Measurements from ENCODE around the gene CDC73. TPM values are rescaled to one million over a fixed set of nuclear protein-coding genes. Genes with fewer than 3 reads are reported as not detected.

CDC73 gene
- total RNA-seq, 2 experiments from 2014 or later, result 65.4 to 66.5 TPM

DNA sequence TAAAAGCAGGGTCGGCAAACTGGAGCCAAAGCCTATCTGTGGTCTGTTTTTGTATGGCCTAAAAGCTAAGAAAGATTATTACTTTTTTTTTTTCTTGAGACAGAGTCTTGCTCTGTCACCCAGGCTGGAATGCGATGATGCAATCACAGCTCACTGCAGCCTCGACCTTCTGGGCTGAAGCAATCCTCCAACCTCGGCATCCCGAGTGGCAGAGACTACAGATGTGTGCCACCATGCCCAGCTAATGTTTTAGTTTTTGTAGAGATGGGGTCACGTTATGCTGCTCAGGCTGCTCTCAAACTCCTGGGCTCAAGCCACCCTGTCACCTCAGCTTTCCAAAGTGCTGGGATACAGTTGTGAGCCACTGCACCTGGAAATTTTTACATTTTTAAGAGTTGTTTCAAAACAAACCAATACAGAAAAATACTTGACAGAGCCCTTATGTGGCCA is 10.2 kb upstream of the CDC73 start:
- Mint-ChIP-seq H3K9me3 (no peaks in the 10 kb centered on the region), H3K36me3 (ENCODE audit: low read depth) (no peaks in the 10 kb centered on the region), H3K4me1 (ENCODE audit: low read depth) (no peaks in the 10 kb centered on the region), H3K4me3 (no peak overlapping the region), H3K27ac (no peak overlapping the region), H3K27me3 (no peaks in the 10 kb centered on the region)
- DNase-seq, result peak in 1 of 14 experiments; percentile 11
- no peak overlapping the region for H3K27ac ChIP-seq (ENCODE audit: low read depth in 1 of 2, low read length in 2 of 2)
- TF ChIP-seq, protein P1, sequence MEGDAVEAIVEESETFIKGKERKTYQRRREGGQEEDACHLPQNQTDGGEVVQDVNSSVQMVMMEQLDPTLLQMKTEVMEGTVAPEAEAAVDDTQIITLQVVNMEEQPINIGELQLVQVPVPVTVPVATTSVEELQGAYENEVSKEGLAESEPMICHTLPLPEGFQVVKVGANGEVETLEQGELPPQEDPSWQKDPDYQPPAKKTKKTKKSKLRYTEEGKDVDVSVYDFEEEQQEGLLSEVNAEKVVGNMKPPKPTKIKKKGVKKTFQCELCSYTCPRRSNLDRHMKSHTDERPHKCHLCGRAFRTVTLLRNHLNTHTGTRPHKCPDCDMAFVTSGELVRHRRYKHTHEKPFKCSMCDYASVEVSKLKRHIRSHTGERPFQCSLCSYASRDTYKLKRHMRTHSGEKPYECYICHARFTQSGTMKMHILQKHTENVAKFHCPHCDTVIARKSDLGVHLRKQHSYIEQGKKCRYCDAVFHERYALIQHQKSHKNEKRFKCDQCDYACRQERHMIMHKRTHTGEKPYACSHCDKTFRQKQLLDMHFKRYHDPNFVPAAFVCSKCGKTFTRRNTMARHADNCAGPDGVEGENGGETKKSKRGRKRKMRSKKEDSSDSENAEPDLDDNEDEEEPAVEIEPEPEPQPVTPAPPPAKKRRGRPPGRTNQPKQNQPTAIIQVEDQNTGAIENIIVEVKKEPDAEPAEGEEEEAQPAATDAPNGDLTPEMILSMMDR (IDR thresholded peaks at IDR 0.05), result no peak
- H3K4me1 ChIP-seq (ENCODE audit: insufficient read depth, low read length), result no peaks in the 10 kb centered on the region
- no peak for ATAC-seq (ENCODE audit: poor library complexity)
- POLR2A ChIA-PET, result interaction anchor here (0.6 kb wide), 1 partner anchor 276 kb away, joined by 3 read pairs; no protein-coding TSS in a partner anchor
- CTCF ChIA-PET, result interaction anchor here (2.9 kb wide), 1 partner anchor 10 kb away, joined by 10 read pairs; the partner anchor contains the start of gene CDC73
- H3K36me3 ChIP-seq (ENCODE audit: insufficient read depth, low read length), result no peaks in the 10 kb centered on the region
- no peaks in the 10 kb centered on the region for H3K9me3 ChIP-seq (ENCODE audit: control insufficient read depth in 1 of 2, insufficient read depth in 1 of 2, low read length in 2 of 2)
- H3K27me3 ChIP-seq (ENCODE audit: control insufficient read depth in 1 of 2, insufficient read depth in 2 of 2, low read length in 2 of 2), result no peaks in the 10 kb centered on the region
- H3K4me3 ChIP-seq (ENCODE audit: low read length), result no peak overlapping the region
- intact Hi-C loops (cut with DNase I, micrococcal nuclease), result no loop called here

DNA sequence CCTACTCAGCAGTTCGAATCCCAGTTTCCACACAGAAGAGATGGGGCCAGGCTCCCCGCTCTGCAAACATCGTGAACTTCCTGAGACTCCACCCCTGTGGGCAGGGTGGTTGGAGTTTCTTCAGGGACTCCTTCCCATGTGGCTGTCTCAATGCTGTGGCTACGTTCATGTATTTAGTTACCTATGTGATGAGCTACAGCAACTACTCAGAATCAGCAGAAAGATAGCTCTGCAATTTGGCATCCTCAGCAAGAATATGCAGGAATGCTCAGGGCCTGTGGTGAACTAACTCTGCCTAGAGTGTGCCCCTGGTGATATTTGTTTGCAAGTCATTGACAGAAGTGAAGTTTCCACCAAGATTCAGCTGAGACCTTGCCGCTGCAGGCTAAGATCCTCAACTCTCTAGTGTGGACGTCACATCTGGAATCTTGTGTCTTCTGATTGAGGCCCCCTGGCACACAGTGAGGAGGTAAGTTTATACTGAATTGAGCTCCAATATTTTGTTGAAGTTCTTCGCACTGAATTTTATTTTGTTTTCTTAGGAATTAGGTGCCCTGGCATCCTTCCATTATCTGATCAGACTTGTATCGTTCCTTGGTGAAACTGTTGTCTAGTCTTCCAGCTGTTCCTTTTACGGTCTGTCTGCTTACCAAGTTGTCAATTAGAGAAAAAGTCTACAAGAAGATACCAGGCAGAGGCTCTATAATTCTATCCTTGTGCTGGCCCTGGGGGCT is 8.4 kb upstream of the CDC73 start:
- Mint-ChIP-seq H3K27me3 (no peaks in the 10 kb centered on the region), H3K27ac (no peak overlapping the region), H3K36me3 (ENCODE audit: low read depth) (no peaks in the 10 kb centered on the region), H3K4me3 (no peak overlapping the region), H3K9me3 (no peaks in the 10 kb centered on the region), H3K4me1 (ENCODE audit: low read depth) (no peaks in the 10 kb centered on the region)
- H3K4me1 ChIP-seq (ENCODE audit: insufficient read depth, low read length), result no peaks in the 10 kb centered on the region
- no peak overlapping the region for H3K4me3 ChIP-seq (ENCODE audit: low read length)
- no peak for DNase-seq
- no peaks in the 10 kb centered on the region for H3K9me3 ChIP-seq (ENCODE audit: control insufficient read depth in 1 of 2, insufficient read depth in 1 of 2, low read length in 2 of 2)
- TF ChIP-seq, protein P1 (IDR thresholded peaks at IDR 0.05), result no peak
- H3K27me3 ChIP-seq (ENCODE audit: control insufficient read depth in 1 of 2, insufficient read depth in 2 of 2, low read length in 2 of 2), result no peaks in the 10 kb centered on the region
- H3K36me3 ChIP-seq (ENCODE audit: insufficient read depth, low read length), result no peaks in the 10 kb centered on the region
- intact Hi-C loops (cut with DNase I, micrococcal nuclease), result no loop called here
- ChIA-PET POLR2A (no interaction called here), CTCF (interaction anchor here (1.5 to 2.9 kb wide), 2 partner anchors 8 to 11 kb away, joined by 3 to 10 read pairs; partner anchors contain the start of gene CDC73)
- no peak overlapping the region for H3K27ac ChIP-seq (ENCODE audit: low read depth in 1 of 2, low read length in 2 of 2)
- no peak for ATAC-seq (ENCODE audit: poor library complexity)

DNA sequence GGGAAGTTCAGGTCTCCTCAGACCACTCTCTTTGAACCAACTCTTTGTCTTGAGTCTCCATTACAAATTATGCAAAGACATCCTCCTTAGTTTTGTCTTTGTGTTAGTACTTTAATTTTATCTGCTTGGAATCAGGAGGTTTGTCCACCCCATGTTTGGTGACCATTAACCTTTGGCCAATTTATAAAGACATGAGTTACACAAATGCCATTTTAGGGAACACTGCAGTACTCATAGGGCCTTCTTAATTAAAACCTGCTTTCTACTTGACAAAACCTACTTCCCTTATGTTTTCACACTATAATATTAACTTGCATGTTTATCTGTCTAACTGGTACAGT is 7.9 kb upstream of the CDC73 start:
- intact Hi-C loops (cut with DNase I, micrococcal nuclease), result no loop called here
- peaks cover 3% of the 10 kb centered on the region for H3K4me1 Mint-ChIP-seq (ENCODE audit: low read depth)
- H3K9me3 Mint-ChIP-seq, result no peaks in the 10 kb centered on the region
- ATAC-seq (ENCODE audit: poor library complexity) (no peak), DNase-seq (no peak)
- Histone ChIP-seq H3K27ac (ENCODE audit: low read depth in 1 of 2, low read length in 2 of 2) (no peak overlapping the region), H3K36me3 (ENCODE audit: insufficient read depth, low read length) (no peaks in the 10 kb centered on the region), H3K9me3 (ENCODE audit: control insufficient read depth in 1 of 2, insufficient read depth in 1 of 2, low read length in 2 of 2) (no peaks in the 10 kb centered on the region), H3K4me3 (ENCODE audit: low read length) (no peak overlapping the region), H3K27me3 (ENCODE audit: control insufficient read depth in 1 of 2, insufficient read depth in 2 of 2, low read length in 2 of 2) (no peaks in the 10 kb centered on the region), H3K4me1 (ENCODE audit: insufficient read depth, low read length) (no peaks in the 10 kb centered on the region)
- ChIA-PET POLR2A (no interaction called here), CTCF (interaction anchor here (1.5 to 2.9 kb wide), 2 partner anchors 8 to 12 kb away, joined by 3 to 10 read pairs; partner anchors contain the start of gene CDC73)
- no peaks in the 10 kb centered on the region for H3K36me3 Mint-ChIP-seq (ENCODE audit: low read depth)
- no peak overlapping the region for H3K27ac Mint-ChIP-seq
- H3K4me3 Mint-ChIP-seq, result no peak overlapping the region
- H3K27me3 Mint-ChIP-seq, result no peaks in the 10 kb centered on the region
- TF ChIP-seq, protein P1 (IDR thresholded peaks at IDR 0.05), result no peak
